Measurements from ENCODE around the gene KLHL30. TPM values are rescaled to one million over a fixed set of nuclear protein-coding genes. Genes with fewer than 3 reads are reported as not detected.

KLHL30 gene
- total RNA-seq, 2 donors from 2014 or later = 0.23 to 1.9 TPM

DNA sequence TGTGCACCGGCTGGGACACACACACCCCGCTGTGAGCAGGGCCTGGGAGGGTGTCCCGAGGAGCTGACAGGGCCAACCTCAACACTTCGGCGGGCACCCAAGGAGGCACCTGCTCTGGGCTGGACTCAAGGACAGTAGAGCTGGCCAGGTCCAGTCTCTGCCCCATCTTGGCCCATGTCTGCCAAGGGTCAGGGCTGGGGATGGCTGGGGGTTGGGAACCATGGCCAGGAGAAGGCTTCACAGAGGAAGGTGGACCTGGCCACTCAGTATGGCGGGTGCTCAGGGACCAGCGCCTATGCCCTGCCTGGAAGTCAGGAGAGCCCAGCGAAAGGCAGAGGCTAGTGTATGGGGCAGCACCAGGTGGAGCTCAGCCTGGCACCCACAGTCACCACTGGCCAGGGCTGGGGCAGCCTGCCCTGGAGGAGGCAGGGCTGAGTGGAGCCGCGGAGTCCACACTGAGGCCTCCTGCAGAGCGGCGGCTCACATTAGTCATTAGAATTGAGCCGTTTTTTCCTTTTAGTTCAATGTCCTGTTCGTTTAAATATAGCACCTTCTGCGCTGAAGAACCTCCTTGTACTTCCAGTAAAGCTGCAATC, 24.5 kb downstream of the KLHL30 start:
- WGBS = 67% methylated on average over 14 of the region's 15 CpGs
- H3K27ac ChIP-seq = no peak overlapping the region

DNA sequence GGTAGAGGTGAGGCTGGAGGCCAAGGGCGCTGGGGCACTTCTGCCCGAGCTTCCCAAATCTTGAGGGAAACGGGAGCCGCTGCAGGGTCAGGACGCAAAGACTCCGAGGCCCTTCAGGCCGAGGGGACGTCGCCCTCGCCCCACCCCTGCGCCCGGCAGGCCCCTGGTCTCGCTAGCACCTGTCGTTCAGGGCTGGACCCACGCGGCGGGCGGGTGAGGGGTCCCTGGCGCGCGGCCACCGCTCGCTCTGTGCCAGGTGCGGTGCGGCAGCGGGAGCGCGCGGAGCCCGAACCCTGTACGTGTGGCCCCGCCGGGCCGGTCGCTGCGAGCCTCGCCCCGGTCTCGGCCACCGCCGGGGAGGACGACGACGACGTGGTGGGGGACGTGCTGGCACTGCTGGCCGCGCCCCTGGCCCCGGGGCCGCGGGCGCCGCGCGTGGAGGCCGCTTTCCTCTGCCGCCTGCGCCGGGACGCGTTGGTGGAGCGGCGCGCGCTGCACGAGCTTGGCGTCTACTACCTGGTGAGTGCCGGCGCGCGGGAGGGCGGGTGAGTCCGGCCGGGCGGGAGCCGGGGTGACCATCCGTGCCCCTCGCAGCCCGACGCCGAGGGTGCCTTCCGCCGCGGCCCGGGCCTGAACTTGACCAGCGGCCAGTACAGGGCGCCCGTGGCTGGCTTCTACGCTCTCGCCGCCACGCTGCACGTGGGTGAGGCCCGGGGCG, 25.2 kb downstream of the KLHL30 start:
- 5% methylated on average over 46 of the region's 95 CpGs for WGBS
- intact Hi-C loops (cut with DNase I) = loop anchor here (10.0 kb wide), 1 partner anchor 309 kb away; the partner anchor contains the start of gene RAMP1
- TF ChIP-seq, protein P1, sequence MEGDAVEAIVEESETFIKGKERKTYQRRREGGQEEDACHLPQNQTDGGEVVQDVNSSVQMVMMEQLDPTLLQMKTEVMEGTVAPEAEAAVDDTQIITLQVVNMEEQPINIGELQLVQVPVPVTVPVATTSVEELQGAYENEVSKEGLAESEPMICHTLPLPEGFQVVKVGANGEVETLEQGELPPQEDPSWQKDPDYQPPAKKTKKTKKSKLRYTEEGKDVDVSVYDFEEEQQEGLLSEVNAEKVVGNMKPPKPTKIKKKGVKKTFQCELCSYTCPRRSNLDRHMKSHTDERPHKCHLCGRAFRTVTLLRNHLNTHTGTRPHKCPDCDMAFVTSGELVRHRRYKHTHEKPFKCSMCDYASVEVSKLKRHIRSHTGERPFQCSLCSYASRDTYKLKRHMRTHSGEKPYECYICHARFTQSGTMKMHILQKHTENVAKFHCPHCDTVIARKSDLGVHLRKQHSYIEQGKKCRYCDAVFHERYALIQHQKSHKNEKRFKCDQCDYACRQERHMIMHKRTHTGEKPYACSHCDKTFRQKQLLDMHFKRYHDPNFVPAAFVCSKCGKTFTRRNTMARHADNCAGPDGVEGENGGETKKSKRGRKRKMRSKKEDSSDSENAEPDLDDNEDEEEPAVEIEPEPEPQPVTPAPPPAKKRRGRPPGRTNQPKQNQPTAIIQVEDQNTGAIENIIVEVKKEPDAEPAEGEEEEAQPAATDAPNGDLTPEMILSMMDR (IDR thresholded peaks at IDR 0.05) = no peak
- no peak for TF ChIP-seq POLR2A (IDR thresholded peaks at IDR 0.05)
- no peak for TF ChIP-seq POLR2AphosphoS5 (IDR thresholded peaks at IDR 0.05)
- DNase-seq (ENCODE audit: low spot score) = no peak
- Histone ChIP-seq H3K9me3 (no peaks in the 10 kb centered on the region), H3K27ac (no peak overlapping the region), H3K27me3 (replicated peaks; ENCODE audit: insufficient read depth) (peaks cover 5% of the 10 kb centered on the region), H3K4me3 (peak overlapping the region in 1 of 2 donors; percentile 20), H3K36me3 (no peaks in the 10 kb centered on the region), H3K4me1 (replicated peaks) (no peaks in the 10 kb centered on the region)

More for the DNA sequence above, 24.5 kb downstream of the KLHL30 start:
- DNase-seq (ENCODE audit: low spot score) = no peak
- Histone ChIP-seq H3K36me3 (no peaks in the 10 kb centered on the region), H3K4me3 (no peak overlapping the region), H3K27me3 (replicated peaks; ENCODE audit: insufficient read depth) (peaks cover 5% of the 10 kb centered on the region), H3K9me3 (no peaks in the 10 kb centered on the region), H3K4me1 (replicated peaks) (no peaks in the 10 kb centered on the region)
- intact Hi-C loops (cut with DNase I) = loop anchor here (10.0 kb wide), 1 partner anchor 308 kb away; the partner anchor contains the start of gene RAMP1
- no peak for TF ChIP-seq POLR2A (IDR thresholded peaks at IDR 0.05)
- TF ChIP-seq POLR2AphosphoS5 (IDR thresholded peaks at IDR 0.05) = no peak
- TF ChIP-seq, protein P1 (IDR thresholded peaks at IDR 0.05) = no peak

DNA sequence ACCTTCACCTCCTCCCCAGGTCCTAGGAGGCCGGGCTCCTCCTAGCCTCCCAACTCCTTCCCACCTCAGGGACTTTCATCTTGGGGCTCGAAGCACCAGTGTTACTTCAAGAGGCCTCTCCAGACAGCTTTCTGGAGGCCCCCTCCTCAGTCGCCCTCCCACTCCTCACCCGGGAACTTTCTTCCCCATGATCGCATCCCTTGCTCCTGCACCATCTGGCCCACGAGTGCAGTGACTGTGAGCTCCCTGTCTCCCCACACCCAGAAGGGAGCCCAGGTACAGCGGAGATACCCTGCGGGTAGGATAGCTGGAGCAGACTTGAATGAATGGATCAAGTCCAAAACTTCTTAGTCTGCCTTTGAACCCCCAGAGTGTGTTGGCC, 26.4 kb downstream of the KLHL30 start:
- no peaks in the 10 kb centered on the region for H3K36me3 ChIP-seq
- no peak for TF ChIP-seq POLR2A (IDR thresholded peaks at IDR 0.05)
- no peaks in the 10 kb centered on the region for H3K4me1 ChIP-seq (replicated peaks)
- H3K9me3 ChIP-seq = no peaks in the 10 kb centered on the region
- H3K4me3 ChIP-seq = no peak overlapping the region
- no peak overlapping the region for H3K27ac ChIP-seq
- WGBS = 90% methylated on average over 8 of the region's 8 CpGs
- H3K27me3 ChIP-seq (replicated peaks; ENCODE audit: insufficient read depth) = peaks cover 5% of the 10 kb centered on the region
- no peak for DNase-seq (ENCODE audit: low spot score)
- intact Hi-C loops (cut with DNase I) = loop anchor here (10.0 kb wide), 1 partner anchor 310 kb away; the partner anchor contains the start of gene RAMP1

DNA sequence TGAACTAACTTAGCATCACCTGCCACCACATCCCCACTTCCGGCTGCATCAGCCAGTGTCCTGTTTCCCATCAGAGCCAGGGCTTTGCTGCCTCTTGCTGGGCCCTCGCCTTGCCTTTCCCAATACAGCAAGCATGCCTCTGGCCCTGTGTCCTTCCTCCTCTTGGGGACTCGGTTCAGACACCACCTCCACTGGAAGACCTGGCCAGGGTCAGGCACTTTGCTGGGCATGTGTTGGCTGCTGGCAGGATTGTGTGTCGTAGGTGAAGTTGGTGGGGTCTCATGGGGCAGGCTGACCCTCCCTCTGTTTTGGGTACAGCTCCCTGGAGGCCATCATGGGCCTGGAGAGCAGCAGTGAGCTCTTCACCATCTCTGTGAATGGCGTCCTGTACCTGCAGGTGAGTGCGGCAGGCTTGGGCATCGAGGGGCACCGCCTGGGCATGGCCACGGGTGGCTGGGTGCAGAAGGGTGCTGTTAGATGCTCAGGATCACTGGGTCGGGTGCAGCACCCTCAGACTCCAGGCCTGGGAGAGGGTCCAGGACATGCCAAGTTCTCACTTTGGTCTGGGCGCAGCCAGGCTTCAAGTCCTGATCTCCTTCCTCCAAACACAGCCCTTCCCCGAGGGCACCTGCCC, 26.9 kb downstream of the KLHL30 start:
- Histone ChIP-seq H3K4me3 (no peak overlapping the region), H3K27me3 (replicated peaks; ENCODE audit: insufficient read depth) (peaks cover 5% of the 10 kb centered on the region), H3K9me3 (no peaks in the 10 kb centered on the region), H3K36me3 (no peaks in the 10 kb centered on the region), H3K4me1 (replicated peaks) (no peaks in the 10 kb centered on the region), H3K27ac (no peak overlapping the region)
- DNase-seq (ENCODE audit: low spot score) = no peak
- TF ChIP-seq POLR2AphosphoS5 (IDR thresholded peaks at IDR 0.05) (no peak), POLR2A (IDR thresholded peaks at IDR 0.05) (no peak)
- TF ChIP-seq, protein P1 (IDR thresholded peaks at IDR 0.05) = no peak
- 91% methylated on average over 11 of the region's 12 CpGs for WGBS
- intact Hi-C loops (cut with DNase I) = loop anchor here (10.0 kb wide), 1 partner anchor 311 kb away; the partner anchor contains the start of gene RAMP1
